Activated T-helper 1 cell treated with anti-CD3 and anti-CD28 coated beads, Interleukin-2, amount 50 U/mL, for 16 hours (primary cell): ENCODE measurements around the gene TLE6.
"Not testable (repeated sequence)": the region's sequence is repeated elsewhere in the genome, so short reads cannot be mapped to it uniquely, and the experiment has no call there.

Experiments
- DNase-seq, 2 donors: peaks; one replicate each; pipeline ENCODE4 v3.0.0-alpha.2; 2020; ENCODE audit warnings: low read depth in 1 of 2, low spot score in 1 of 2

The TLE6 gene

DNA sequence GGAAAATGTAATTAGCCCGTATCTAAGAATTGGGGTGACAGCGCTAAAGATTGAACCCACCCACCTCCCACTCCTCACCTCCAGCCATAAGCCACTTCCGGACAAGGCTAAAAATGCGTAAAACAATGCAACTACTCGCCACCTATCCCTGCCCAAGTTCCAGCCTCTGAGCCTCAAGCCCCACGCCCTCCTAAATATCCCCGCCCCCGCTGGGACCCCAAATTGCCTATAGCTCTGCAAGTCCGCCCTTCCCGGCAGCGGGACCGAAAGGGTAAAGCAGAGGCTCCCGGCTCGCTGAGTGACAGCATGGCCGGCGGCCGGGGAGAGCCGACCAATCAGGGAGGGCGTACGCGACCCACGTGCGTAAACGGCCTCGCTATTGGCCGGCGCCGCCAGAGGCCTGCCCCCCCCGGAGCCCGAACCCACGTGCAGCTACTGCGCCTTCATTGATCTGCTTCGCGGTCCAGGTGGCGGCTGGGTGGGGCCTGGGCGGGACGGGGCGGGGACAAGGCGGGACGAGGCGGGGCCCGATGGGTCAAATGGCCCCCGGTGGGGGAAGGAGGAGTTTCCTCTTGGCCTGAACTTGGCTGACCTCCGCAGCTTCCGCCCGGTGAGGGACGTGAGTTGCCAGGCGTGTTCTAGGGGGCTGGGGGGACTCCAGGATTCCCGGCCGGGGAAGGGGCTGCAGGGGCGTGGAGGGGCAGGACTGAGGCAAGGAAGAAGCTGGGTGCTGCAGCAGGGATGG is at the start of gene TLE6:
TLE6 (plus strand) TSS at position 564 of the 745 bp plus-strand sequence. CDS start 670 bp downstream, outside the sequence.
- DNase-seq: peak; percentile 82 to 88

DNA sequence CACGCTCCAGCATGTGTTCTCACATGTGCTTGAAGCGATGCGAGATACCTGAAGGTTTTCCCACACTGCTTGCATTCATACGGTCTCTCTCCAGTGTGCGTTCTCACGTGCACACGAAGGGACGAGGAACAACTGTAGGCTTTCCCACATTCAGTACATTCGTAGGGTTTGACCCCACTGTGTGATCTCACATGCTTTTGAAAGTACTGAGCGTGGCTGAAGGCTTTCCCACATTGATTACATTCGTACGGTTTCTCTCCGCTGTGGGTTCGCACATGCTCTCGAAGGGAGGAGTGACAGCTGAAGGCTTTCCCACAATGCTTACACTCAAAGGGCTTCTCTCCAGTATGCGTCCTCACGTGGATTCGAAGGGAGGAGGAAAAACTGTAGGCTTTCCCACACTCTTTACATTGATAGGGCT is 43.9 kb upstream of the TLE6 start:
- DNase-seq: no peak

DNA sequence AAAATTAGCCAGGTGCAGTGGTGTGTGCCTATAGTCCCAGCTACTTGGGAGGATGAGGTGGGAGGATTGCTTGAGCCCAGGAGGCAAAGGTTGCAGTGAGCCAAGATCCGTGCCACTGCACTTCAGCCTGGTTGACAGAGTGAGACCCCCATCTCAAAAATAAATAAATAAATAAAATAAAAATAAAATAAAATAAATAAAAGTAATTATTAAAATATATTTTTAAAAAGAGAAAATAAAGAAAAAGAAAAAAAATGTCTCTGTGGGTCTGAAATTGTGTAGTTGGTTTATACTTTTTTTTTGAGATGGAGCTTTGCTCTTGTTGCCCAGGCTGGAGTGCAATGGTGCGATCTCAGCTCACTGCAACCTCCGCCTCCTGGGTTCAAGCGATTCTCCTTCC is 41.5 kb upstream of the TLE6 start:
- DNase-seq: not testable (repeated sequence)

DNA sequence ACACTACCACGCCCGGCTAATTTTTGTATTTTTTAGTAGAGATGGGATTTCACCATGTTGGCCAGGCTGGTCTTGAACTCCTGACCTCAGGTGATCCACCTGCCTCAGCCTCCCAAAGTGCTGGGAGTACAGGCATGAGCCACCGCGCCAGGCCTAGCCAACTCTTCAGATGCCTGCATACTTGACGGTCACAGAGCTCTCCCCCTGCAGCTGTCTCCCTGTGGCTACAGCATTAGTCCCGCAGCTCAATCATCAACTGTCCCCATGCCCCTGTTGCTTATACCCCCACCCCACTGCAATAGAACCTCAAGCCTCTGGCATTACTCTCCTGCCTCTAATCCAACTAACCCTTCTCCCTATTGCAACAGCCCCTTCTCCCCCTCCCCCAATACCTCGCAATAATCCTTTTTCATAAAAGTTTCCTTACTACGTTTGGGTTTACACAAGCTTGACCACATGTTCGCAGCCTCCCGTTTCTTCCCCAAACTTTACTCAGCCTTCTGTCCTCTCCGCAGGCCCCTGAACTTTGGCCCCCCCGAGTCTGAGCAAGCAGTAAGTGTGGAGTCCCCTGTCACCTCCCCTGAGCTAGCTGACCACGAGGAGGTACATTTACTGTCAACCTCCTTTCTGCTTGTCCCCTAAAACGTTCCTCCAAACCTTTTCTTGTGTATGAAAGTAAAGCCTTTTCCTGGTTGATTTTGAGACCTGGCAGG is 34.3 kb upstream of the TLE6 start:
- DNase-seq: no peak

DNA sequence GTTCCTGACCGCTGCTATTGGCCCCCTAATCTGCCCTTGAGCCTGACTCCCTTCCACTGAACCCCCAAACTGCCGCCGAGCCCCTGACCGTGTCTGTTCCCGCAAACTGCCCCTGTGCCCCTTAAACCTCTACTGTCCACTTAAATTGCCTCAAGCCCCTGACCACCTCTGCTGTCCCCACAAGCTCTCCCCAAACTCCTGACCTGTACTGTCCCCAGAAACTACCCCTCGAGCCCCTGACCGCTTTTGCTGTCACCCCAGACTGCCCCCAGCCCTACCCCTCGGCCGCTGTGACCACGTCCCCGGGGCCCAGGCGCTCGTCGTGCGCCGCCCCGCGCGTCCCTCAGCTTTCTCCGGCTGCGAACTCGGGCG is 33.0 kb upstream of the TLE6 start:
- no peak for DNase-seq

DNA sequence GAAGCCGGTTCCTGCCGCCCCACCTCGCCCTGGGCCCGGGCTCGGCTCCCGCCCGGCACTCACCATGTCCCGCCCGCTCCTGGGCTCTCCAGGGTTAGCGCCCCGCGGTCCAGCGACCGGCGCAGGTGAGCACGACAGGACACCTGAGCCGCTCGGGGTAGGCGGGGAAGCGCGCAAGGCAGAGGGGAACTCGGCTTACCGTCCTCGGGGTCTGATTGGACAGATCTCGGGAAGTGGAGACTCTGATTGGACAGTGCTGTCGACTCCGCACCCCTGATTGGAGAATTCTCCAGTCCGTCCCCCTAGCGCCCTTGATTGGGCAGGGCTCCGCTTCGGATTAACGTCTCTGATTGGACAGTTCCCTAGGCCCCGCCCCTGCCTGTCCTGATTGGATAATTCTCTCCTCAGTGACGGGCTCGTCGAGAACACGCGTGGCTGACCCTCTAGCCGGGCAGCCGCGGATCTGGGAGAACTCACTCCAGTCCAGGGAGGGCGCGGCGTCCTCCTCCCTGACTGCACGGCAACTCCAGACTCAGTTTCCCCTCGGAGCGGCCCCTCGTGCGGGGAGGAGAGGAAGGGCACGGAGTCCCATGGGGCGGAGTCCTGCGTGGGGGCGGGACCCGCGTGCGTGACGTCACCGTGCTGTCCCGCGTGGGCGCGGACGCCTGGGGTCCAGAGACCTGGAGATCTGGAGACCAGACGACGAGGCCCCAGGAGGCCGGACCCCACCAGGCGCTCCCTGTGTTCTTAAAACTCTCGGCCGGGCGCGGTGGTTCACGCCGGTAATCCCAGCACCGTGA is 32.4 kb upstream of the TLE6 start, which contains the start of gene ZNF77:
ZNF77 (minus strand) TSS at position 197 of the 800 bp plus-strand sequence; CDS start at position 66, 131 bp downstream.
- DNase-seq: peak; percentile 97 to 98

DNA sequence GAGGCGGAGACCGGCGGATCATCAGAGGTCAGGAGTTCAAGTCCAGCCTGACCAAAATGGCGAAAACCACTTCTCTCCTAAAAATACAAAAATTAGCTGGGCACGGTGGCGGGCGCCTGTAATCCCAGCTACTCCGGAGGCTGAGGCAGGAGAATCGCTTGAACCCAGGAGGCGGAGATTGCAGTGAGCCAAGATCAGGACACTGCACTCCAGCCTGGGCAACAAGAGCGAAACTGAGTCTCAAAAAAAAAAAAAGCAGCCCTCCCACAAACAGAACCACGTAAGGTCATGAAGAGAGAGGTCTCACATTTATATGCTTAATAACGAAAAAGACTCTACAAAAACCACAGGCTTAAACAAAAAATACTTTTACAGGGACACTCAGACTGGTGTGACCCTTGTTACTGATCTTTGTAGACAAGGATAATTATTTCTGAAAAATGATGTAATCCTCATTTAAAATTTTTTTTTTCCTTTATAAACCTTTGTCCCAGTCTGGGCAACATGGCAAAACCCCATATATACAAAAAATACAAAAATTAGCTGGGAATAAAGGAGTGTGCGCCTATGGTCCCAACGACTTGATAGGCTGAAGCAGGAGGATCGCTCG is 31.7 kb upstream of the TLE6 start:
- DNase-seq: no peak

DNA sequence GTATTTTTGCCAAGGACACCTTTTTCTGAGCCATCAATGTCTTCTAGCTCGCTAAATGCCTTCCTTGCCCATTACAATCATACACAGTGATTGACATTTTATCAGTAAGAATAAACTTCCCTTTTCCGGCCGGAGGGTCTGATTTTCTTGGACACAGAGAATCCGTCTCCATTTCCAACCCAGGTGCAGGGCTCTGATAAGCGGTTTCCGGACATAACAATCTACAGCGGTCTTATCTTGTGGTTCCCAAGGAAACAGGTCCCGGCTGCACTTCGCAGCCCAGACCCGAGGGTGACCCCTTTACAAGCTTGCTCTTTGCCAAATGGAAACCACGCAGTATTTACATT is 27.5 kb upstream of the TLE6 start:
- no peak for DNase-seq

DNA sequence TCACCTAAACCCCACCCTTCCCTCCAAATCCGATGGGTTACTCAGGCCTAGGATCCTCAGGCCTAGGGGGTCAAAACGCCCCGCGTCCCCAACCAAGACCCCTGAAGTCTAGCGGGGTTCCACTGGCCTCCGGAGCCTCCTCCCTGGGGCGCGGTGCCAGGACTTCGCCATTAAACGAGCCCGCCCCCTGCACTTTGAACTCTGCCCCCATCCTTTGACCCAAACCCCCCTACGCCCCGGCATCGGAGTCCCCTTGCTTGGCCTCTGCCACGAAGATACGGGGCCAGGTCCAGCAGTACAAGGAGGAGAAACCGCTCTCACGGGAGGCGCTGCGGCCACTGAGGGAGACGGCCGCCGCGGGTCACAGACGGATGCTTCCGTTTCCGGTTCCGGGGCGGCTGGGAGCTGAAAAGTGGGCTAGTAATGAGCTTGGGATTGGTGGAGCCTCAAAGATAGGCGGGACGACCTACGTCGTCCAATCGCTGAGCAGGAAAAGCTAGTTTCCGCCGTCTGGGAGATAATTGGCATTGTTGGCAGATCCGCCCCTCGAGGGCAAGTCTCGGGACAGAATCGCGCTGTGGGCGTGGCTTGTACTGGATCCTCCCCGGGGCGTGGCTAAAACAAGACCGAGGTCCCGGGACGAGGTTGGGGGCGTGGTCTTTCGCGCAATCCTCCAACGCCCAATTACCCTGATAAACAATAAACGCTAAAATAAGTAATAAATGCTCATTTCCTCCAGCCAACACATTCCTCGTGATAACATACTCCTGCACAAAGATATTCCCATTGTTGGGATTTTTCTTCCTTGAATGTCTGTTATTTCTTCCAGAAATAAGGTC is 26.9 kb upstream of the TLE6 start:
- peak; percentile 99 to 100 for DNase-seq

DNA sequence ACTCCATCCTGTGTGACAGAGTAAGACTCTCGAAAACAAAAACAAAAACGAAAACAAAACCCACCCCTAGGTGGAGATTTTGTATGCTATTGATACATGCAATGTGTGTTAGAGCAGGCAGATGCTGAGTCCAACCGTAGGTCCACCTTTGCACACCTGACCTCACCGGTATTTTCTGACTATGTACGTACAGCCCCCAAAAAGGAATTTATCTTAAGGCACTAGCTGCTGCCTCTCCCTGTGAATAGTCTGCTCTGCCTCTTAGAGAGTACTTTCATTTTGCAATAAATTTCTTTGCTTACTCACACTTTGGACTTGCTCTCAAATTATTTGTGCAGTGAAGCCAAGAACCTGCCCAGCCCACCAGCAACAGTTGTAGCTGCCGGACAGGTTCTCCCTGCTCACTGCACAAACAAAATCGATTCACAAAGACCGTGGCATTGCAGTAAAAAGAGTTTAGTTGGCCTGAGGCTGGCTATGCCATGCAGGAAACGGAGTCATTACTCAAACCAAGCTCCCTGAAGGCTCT is 24.3 kb upstream of the TLE6 start:
- DNase-seq: no peak

DNA sequence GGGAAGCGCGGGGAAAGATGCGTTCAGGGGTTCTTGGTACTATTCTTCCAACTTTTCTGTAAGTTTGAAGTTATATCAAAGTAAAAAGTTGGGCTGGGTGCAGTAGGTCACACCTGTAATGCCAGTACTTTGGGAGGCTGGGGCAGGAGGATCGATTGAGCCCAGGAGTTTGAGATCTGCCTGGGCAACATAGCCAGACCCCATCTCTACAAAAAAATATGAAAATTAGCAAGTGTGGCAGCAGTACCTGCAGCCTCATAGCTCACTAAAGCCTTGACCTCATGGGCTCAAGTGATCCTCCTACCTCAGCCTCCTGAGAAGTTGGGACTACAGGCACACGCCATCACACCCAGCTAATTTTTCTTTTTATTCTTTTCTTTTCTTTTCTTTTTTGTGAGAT is 20.2 kb upstream of the TLE6 start:
- DNase-seq: no peak

DNA sequence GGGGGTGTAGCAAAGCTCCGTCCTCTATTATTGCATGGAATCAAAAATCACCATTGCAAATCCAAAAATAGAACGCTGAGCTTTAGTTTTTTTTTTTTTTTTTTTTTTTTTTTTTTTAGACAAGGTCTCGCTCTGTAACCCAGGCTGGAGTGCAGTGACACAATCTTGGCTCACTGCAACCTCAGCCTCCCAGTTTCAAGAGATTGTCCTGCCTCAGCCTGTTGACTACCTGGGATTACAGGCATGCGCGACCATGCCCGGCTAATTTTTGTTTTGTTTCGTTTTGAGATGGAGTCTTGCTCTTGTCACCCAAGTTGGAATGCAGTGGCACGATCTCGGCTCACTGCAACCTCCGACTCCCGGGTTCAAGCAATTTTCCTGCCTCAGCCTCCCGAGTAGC is 17.2 kb upstream of the TLE6 start:
- DNase-seq: no peak

DNA sequence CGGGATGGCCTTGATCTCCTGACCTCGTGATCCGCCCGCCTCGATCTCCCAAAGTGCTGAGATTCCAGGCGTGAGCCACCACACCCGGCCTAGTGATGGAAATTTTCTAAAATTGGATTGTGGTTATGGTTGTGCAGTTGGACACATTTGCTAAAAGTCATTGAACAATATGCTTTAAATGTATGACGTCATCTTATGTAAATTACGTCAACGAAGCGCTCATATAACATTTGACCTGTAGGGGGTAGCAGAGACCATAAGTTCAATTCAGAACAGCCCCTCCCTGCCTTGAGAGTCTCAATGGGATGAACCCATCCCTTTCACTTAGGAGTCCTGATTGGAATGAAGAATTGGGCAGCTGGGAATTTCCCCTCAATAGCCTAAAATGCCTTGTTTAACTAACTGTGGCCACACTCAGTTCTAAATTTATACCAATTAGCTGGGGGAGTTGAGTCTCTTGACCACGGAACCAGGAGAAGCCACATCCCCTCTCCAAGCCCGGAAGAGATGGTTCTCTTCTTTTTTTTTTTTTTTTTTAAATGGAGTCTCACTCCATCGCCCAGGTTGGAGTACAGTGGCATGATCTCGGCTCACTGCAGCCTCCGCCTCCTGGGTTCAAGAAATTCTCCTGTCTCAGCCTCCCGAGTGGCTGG is 15.2 kb upstream of the TLE6 start:
- no peak for DNase-seq

DNA sequence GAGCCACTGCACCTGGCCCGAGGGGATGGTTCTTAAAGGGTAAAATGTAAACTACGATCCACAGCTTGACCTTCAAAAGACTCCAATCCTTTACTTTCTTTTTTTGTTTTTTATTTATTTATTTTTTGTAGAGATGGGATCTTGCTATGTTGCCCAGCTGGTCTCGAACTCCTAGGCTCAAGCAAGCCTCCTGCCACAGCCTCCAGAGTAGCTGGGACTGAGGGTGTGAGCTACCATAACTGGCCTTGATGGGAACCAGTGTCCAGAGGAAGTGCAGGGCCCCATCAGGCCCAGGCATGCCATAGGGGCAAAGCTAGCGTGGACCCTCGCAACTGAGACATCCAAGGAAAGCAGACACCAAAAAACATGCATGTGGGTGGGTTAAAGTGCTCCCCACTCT is 14.2 kb upstream of the TLE6 start:
- DNase-seq: no peak

DNA sequence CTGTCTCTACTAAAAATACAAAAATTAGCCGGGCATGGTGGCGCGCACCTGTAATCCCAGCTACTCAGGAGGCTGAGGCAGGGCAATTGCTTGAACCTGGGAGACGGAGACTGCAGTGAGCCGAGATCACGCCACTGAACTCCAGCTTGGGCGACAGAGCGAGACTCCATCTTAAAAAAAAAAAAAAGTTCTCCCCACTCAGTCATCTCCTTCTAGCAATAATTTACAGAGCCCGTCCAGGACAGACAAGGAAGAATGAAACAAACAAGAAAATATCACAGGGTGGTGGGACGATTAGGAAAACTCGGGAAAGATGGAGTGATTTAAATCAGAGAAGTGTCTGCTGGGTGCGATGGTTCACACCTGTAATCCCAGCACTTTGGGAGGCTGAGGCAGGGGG is 13.7 kb upstream of the TLE6 start:
- DNase-seq: not testable (repeated sequence)

DNA sequence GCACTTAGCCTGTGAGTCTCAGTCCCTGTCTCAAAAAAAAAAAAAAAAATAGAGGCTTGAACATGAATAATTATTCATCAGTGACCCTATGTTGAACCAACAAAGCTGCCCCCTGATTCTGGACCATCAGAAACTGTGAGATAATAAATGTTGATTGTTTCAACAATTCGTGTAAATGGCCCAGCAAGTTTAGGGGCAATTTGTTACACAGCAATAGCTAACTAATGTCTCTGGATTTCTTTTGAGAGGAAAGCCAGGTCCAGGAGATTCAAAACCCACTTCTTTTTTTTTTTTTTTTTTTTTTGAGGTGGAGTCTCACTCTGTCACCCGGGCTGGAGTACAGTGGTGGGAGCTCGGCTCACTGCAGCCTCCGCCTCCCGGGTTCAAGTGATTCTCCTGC is 12.5 kb upstream of the TLE6 start:
- no peak for DNase-seq

DNA sequence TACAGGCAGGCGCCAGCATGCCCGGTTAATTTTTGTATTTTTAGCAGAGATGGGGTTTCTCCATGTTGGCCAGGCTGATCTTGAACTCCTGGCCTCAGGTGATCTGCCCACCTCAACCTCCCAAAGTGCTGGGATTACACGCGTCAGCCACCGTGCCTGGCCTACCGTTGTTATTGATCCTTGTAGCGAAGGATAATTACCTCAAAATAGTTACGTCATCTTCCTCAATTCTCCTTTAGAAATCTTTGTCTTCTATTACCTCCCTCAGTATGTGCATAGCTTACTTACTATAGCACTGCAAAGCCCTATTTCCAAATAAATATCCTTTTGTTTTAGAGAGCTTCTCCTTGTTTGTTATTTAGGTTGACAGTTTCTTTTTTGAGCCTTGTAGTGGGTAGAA is 9.4 kb upstream of the TLE6 start:
- DNase-seq: no peak

DNA sequence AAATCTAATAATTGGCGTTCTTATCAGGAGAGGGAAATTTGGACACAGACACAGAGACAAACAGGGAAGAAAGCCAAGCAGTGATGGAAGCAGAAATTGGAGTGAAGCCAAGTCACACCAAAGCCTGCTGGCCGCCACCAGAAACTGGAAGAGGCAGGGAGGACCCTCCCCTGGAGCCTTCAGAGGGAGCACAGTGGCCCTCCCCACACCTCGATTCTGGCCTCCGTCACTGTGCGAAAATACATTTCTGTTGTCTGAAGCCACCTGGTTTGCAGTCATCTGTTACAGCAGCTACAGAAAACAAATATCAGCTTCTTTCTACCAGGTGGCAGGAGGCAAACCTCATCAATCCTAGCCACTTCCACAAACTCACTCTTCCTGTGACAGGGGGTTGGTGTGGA is 8.3 kb upstream of the TLE6 start:
- DNase-seq: no peak

DNA sequence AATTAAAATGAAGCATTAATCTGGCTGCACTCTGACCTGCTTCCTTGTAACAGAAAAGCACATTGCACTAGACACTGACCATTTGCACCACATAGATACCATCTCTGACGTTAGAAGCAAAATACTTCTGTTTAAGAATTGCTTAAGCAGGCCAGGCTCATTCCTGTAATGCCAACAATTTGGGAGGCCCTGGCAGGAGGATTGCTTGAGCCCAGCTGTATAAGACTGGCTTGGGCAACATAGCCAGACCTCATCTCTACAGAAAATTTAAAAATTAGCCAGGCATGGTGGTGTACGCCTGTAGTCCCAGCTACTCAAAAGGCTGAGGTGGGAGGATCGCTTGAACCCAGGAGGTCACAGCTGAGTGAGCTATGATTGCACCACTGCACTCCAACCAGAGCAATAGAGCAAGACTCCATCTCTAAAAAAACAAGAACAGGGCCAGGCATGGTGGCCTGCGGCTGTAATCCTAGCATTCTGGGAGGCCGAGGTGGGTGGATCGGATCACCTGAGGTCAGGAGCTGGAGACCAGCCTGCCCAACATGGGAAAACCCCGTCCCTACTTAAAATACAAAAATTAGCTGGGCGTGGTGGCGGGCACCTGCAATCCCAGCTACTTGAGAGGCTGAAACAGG is 7.0 kb upstream of the TLE6 start:
- no peak for DNase-seq
